NCI-H748 (cell line): ENCODE results near the gene LAX1.
"Not testable (repeated sequence)": the region's sequence is repeated elsewhere in the genome, so short reads cannot be mapped to it uniquely, and the experiment has no call there.

Experiments
- DNase-seq: peaks from one replicate; lab custom pipeline; 2025; ENCODE audit not compliant: unreplicated experiment; lab: John Stamatoyannopoulos, UW

The LAX1 gene

DNA sequence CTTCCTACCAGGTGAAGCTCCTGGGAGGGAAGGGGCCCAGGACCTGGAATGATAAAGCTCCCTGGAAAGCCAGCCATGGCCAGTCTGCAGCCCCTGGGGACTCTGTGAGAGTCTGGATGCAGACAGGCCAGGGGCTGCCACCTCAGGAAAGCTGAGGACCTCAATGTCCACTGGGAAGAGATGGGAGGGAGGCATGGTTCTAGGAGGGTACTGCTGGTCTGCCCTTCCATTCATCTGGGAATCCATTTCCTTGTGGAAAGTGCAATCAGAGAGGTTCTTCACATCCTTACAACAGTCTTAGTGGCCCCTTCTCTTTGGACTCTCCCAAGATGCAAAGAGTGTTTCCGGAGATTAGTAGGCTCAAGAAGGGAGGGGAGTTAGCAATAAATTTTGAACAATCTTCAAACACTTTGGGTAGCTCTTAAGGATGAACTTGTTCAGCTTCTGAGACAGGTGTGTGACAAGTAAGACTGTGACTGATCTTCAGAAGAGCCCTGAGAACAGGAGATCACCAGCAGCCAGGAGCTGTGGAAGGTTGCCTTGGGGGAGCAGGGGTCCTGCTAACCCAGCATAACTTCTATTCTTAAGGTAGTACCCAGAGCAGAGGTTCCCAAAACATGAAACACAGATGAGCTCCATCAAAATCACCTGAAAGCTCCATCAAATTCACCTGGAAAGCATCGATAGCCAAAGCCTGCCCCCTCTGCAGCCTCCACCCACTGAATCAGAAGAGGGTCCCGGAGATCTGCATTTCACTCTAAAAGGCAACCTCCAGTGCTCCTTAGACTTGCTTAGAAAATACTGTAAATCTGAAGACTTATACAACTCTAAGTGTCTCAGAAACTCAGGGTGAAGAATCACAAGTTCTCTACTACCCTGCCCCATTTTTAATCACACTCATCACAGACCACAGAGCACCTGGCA lies 616 bp upstream of the LAX1 start:
- DNase-seq: no peak

GRCh38 chr1:203768256-203768655 lies 3.3 kb downstream of the LAX1 start:
- no peak for DNase-seq

- peak; percentile 55 for DNase-seq
Measured at GRCh38 chr1:203769505-203770343, 4.7 kb downstream of the LAX1 start.

GRCh38 chr1:203771901-203772301 lies 6.9 kb downstream of the LAX1 start:
- DNase-seq: peak; percentile 1

GRCh38 chr1:203772836-203773235 lies 7.9 kb downstream of the LAX1 start:
- DNase-seq: no peak

DNA sequence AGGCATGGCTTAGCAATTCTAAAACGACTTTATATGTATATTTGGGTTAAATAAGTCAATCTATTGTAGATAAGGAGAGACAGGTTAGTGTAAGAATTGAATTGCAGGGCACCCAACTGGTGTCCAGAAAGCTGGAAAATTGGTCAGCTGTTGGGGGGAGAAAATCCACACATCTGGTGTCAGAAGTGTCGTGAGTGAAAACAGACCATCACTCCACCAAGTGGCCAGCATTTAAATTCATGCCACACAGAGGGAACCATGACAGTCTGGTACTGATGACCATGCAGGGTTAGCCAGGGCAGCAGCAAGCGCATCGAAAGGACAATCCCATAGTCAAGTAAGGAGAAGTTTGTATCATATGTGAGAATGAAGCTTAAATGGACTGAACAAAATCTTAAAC lies 11.7 kb downstream of the LAX1 start:
- no peak for DNase-seq

DNA sequence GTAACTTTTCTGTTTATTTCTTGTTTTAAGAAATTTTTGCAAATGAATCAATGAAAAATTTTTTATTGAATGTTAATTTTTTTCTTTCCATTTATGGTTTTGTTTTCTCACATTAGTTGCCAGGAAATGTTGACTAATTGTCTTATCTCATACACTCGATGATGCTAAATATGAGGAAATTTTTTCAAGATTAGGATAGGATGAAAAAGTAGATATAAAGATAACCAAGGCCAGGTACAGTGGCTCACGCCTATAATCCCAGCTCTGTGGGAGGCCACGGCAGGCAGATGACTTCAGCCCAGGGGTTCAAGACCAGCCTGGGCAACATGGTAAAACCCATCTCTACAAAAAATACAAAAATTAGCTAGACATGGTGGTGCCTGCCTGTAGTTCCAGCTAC lies 12.6 kb downstream of the LAX1 start:
- no peak for DNase-seq

DNA sequence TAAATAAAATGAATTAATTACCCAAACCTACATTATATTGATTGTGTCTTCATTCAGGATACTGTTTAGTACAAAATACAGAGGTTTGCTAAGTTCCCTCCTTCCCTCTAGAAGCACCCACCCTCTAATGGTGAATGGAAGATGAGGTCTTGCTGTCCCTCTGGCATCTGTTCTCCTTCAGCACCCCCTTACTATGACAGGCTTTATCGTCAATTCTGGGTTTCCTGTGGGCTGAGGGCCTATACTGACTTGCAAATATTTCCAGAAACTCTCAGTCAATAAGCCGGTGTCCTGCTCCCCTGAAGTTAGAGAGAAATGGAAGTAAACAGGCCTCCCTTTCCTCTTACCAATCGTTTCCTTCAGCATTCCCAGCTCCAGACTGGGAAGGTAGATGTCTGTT lies 13.2 kb downstream of the LAX1 start:
- no peak for DNase-seq

- no peak for DNase-seq
Measured at GRCh38 chr1:203778789-203779188, 13.8 kb downstream of the LAX1 start.

DNA sequence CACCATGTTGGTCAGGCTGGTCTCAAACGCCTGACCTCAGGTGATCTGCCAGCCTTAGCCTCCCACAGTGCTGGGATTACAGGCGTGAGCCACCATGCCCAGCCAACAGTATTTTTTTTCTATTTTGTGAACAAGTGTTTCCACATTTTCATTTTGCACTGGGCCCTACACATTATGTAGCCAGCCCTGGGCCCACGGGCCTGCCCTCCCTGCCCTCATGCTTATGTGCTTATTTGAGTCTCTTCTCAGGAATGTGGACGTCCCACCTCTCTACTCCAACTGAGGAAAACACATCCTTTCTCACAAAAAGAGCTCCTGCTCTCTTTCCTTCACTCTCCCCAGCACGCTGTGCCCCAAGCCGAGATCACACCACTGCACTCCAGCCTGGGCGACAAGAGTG lies 17.0 kb downstream of the LAX1 start:
- DNase-seq: no peak

DNA sequence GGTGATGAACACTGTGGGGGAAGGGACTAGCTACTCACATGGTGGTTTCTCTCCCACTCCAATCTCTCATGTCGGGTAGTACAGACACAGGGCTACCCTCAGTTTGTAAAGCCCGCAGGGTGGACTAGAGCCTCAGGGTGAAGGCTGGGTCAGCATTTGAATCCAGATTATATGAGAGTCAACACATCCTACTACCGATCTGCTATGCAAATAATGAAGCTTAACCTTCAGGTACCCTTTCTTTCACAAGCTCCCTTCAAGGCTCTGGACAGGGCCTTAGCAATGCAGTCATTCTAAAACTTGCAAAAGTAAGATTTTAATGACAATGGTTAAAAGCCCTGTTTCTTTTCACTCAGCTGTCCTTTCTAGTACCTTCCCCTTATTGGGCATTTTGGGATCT lies 25.0 kb downstream of the LAX1 start:
- DNase-seq: no peak

DNA sequence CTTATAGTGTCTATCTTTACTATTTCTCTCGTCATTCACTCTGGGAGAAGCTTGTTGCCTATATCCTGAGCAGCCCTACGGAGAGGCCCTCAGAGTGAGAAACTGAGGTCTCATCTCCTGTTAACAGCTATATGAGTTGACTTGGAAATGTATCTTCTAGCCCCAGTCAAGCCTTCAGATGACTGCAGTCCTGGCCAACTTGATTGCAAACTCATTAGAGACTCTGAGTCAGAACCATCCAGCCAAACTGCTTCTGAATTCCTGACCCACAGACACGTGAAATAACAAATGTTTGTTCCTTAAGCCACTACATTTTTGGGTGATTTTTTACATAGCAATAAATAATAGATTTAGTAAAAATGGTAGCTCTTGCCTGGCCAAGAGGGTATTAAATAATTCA lies 26.5 kb downstream of the LAX1 start:
- DNase-seq: no peak

GRCh38 chr1:203792486-203792885 lies 27.5 kb downstream of the LAX1 start:
- DNase-seq: no peak

GRCh38 chr1:203793561-203793960 lies 28.6 kb downstream of the LAX1 start:
- not testable (repeated sequence) for DNase-seq

- DNase-seq: no peak
Measured at GRCh38 chr1:203794764-203795440, 29.9 kb downstream of the LAX1 start.

GRCh38 chr1:203795441-203796235 lies 30.7 kb downstream of the LAX1 start, which contains the start of the genes ZBED6 and ZC3H11A:
ZBED6 (plus strand) TSS chr1:203795623; CDS start chr1:203797523, 1,900 bp downstream.
ZC3H11A (plus strand) TSS chr1:203795623; CDS start chr1:203817071, 21,448 bp downstream.
- peak; percentile 96 for DNase-seq

DNA sequence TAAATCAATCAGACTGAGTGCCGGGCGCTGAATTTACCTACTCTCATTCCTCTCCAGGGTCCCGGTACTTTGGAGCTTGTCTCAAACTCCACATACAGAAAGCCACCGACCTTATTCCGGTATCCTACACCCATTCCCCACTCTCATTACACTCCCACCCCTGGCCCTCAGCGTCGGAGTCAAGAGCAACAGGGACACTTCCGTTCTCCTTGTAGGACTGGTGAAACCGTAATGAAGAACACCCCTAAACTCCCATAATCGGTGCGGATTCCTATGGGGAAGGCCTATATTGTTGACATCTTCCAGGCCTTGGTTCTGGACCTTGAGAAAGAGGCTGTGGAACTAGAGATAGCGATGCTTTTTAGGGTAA lies 31.2 kb downstream of the LAX1 start:
- DNase-seq: peak; percentile 40

DNA sequence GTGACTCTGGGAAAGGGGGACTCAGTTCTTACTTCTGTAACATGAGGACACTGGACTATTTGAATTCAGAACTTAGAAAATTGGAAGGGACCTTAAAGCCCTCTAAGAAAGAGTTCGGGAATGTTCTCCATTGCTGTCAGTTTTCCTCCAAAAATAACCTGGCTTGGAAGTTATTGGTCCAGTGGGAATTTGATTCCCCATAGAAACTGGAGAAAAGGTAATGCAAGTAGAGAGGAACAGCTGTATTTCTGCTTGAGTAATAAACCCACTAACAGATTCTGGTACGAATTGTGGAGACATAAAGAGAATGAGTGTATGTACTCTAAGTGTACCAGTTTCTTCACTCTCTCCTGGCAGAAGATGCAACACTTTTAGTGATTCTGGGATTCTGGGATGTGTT lies 32.2 kb downstream of the LAX1 start:
- no peak for DNase-seq

GRCh38 chr1:203797948-203798655 lies 33.1 kb downstream of the LAX1 start:
- no peak for DNase-seq

- DNase-seq: no peak
Measured at GRCh38 chr1:203799157-203799556, 34.2 kb downstream of the LAX1 start.
